ENCODE data around the gene CSH1. TPM values are rescaled to one million over a fixed set of nuclear protein-coding genes. Genes with fewer than 3 reads are reported as not detected.
"Not testable (repeated sequence)": the region's sequence is repeated elsewhere in the genome, so short reads cannot be mapped to it uniquely, and the experiment has no call there.

The CSH1 gene
- total RNA-seq = not detected

- POLR2A ChIA-PET, CTCF ChIA-PET: not testable (repeated sequence)
Measured at GRCh38 chr17:63896524-63897354, at the start of gene CSH1. TSS of gene CSH1 (minus strand) at chr17:63896574. CDS start at chr17:63896511, 63 bp downstream.

GRCh38 chr17:63945784-63946439 is 49.5 kb upstream of the CSH1 start:
- POLR2A ChIA-PET = interaction anchor here (1.3 kb wide), 1 partner anchor 75 kb away, joined by 4 read pairs; the partner anchor contains the start of gene ICAM2
- CTCF ChIA-PET = interaction anchor here (0.7 to 2.6 kb wide), 37 partner anchors 9 to 203 kb away, joined by 3 to 36 read pairs (median 5); partner anchors contain the start of genes CD79B, CSHL1, GH1 and ICAM2

- POLR2A ChIA-PET = no interaction called here
- CTCF ChIA-PET = interaction anchor here (2.2 to 2.6 kb wide), 2 partner anchors 9 to 41 kb away, joined by 9 to 16 read pairs; no protein-coding TSS in a partner anchor
Measured at GRCh38 chr17:63944736-63945499, 48.5 kb upstream of the CSH1 start.

- POLR2A ChIA-PET = interaction anchor here (0.5 kb wide), 1 partner anchor 49 kb away, joined by 3 read pairs; no protein-coding TSS in a partner anchor
- CTCF ChIA-PET = no interaction called here
Measured at GRCh38 chr17:63943745-63944144, 47.4 kb upstream of the CSH1 start.

- CTCF ChIA-PET = no interaction called here
Measured at GRCh38 chr17:63942309-63942985, 46.1 kb upstream of the CSH1 start.

GRCh38 chr17:63941751-63942150 is 45.4 kb upstream of the CSH1 start:
- CTCF ChIA-PET = no interaction called here
- POLR2A ChIA-PET = no interaction called here

More at GRCh38 chr17:63942309-63942985, 46.1 kb upstream of the CSH1 start:
- POLR2A ChIA-PET = no interaction called here

GRCh38 chr17:63941162-63941561 is 44.8 kb upstream of the CSH1 start:
- CTCF ChIA-PET = no interaction called here
- POLR2A ChIA-PET = no interaction called here

- CTCF ChIA-PET = no interaction called here
- POLR2A ChIA-PET = no interaction called here
Measured at GRCh38 chr17:63940584-63940983, 44.2 kb upstream of the CSH1 start.

- POLR2A ChIA-PET = no interaction called here
- CTCF ChIA-PET = no interaction called here
Measured at GRCh38 chr17:63939884-63940283, 43.5 kb upstream of the CSH1 start.

GRCh38 chr17:63939401-63939800 is 43.0 kb upstream of the CSH1 start:
- POLR2A ChIA-PET = no interaction called here
- CTCF ChIA-PET = no interaction called here

- POLR2A ChIA-PET = no interaction called here
Measured at GRCh38 chr17:63937920-63938319, 41.5 kb upstream of the CSH1 start.

GRCh38 chr17:63937319-63937718 is 40.9 kb upstream of the CSH1 start:
- CTCF ChIA-PET = interaction anchor here (0.6 to 3.0 kb wide), 2 partner anchors 9 to 19 kb away, joined by 4 to 16 read pairs; partner anchors contain the start of gene GH1
- POLR2A ChIA-PET = no interaction called here

More at GRCh38 chr17:63937920-63938319, 41.5 kb upstream of the CSH1 start:
- CTCF ChIA-PET = interaction anchor here (3.0 kb wide), 1 partner anchor 9 kb away, joined by 16 read pairs; no protein-coding TSS in a partner anchor

- CTCF ChIA-PET = interaction anchor here (0.9 to 3.0 kb wide), 4 partner anchors 12 to 50 kb away, joined by 3 to 16 read pairs (median 4); no protein-coding TSS in a partner anchor
- POLR2A ChIA-PET = no interaction called here
Measured at GRCh38 chr17:63934183-63935112, 38.1 kb upstream of the CSH1 start.

GRCh38 chr17:63933598-63933997 is 37.2 kb upstream of the CSH1 start:
- POLR2A ChIA-PET = no interaction called here
- CTCF ChIA-PET = interaction anchor here (0.9 to 2.2 kb wide), 4 partner anchors 13 to 50 kb away, joined by 3 to 15 read pairs (median 6); partner anchors contain the start of gene GH1

- CTCF ChIA-PET = interaction anchor here (1.1 to 2.2 kb wide), 3 partner anchors 14 to 19 kb away, joined by 3 to 15 read pairs (median 8); partner anchors contain the start of gene GH1
Measured at GRCh38 chr17:63932721-63933120, 36.3 kb upstream of the CSH1 start.

GRCh38 chr17:63931981-63932561 is 35.7 kb upstream of the CSH1 start, which contains the start of gene CD79B:
TSS of gene CD79B (minus strand) at chr17:63932331. CDS start at chr17:63932261, 70 bp downstream.
- POLR2A ChIA-PET = interaction anchor here (1.2 kb wide), 1 partner anchor 198 kb away, joined by 4 read pairs; the partner anchor contains the start of gene ERN1
- CTCF ChIA-PET = interaction anchor here (0.5 to 2.2 kb wide), 5 partner anchors 13 to 93 kb away, joined by 3 to 15 read pairs (median 5); partner anchors contain the start of gene GH1

More at GRCh38 chr17:63932721-63933120, 36.3 kb upstream of the CSH1 start:
- POLR2A ChIA-PET = no interaction called here

GRCh38 chr17:63930951-63931575 is 34.7 kb upstream of the CSH1 start:
- ChIA-PET CTCF (interaction anchor here (1.1 to 1.8 kb wide), 3 partner anchors 12 to 94 kb away, joined by 3 to 5 read pairs (median 5); partner anchors contain the start of gene CSHL1), POLR2A (interaction anchor here (1.2 kb wide), 1 partner anchor 199 kb away, joined by 4 read pairs; the partner anchor contains the start of gene ERN1)

Data from activated CD8-positive, alpha-beta memory T cell treated with anti-CD3 and anti-CD28 coated beads for 36 hours (primary cell).